SU-DHL-6 (cell line): ENCODE data around the gene MCUR1.
"Not testable (repeated sequence)": the region's sequence is repeated elsewhere in the genome, so short reads cannot be mapped to it uniquely, and the experiment has no call there.

ENCODE experiments used
- H2AFZ ChIP-seq: fragments of 200-600 bp; sonication (generic); 2 replicates; pipeline ENCODE4 v1.6.1; 2014; ENCODE audit warnings: low read depth, mild to moderate bottlenecking, moderate library complexity, mixed read lengths, antibody characterized with exemption, low read length; ENCODE audit not compliant: severe bottlenecking
- H3F3A ChIP-seq: fragments of 200-600 bp; shearing (Covaris generic); 2 replicates; pipeline ENCODE4 v1.6.0; 2016; ENCODE audit warnings: antibody characterized with exemption, mild to moderate bottlenecking; ENCODE audit not compliant: insufficient read depth
- H3K27ac ChIP-seq: fragments of 200-600 bp; sonication (generic); 2 replicates; pipeline ENCODE4 v1.5.1; 2016; ENCODE audit warnings: low read depth, mild to moderate bottlenecking, low read length, moderate library complexity, mixed read lengths
- H3K27me3 ChIP-seq: fragments of 200-600 bp; sonication (generic), shearing (Covaris generic); 2 replicates; pipeline ENCODE4 v1.6.0; 2014; ENCODE audit warnings: mild to moderate bottlenecking, low read length
- H3K36me3 ChIP-seq: fragments of 200-600 bp; sonication (generic); 2 replicates; pipeline ENCODE4 v1.6.1; 2014; ENCODE audit warnings: mild to moderate bottlenecking, low read length, mixed read lengths
- H3K4me2 ChIP-seq: fragments of 300-600, 200-600 bp; shearing (Covaris generic), sonication (generic); 2 replicates; pipeline ENCODE4 v1.6.0; 2014; ENCODE audit warnings: low read length, low read depth, mild to moderate bottlenecking; ENCODE audit not compliant: poor library complexity, severe bottlenecking
- H3K4me3 ChIP-seq: fragments of 200-600 bp; sonication (generic); 2 replicates; pipeline ENCODE4 v1.5.1; 2014; ENCODE audit warnings: antibody characterized with exemption, low read length, mild to moderate bottlenecking, mixed read lengths; ENCODE audit not compliant: insufficient read depth, poor library complexity, severe bottlenecking
- H3K79me2 ChIP-seq: fragments of 200-600 bp; sonication (generic); 2 replicates; pipeline ENCODE4 v1.6.1; 2014; ENCODE audit warnings: mild to moderate bottlenecking, low read length, moderate library complexity; ENCODE audit not compliant: insufficient read depth
- H3K9ac ChIP-seq: fragments of 200-600 bp; sonication (generic); 2 replicates; pipeline ENCODE4 v1.7.0; 2014; ENCODE audit warnings: mild to moderate bottlenecking, low read length
- H3K9me2 ChIP-seq: fragments of 200-600 bp; sonication (generic); replicated peaks from 2 replicates; pipeline ENCODE4 v1.6.1; 2014; ENCODE audit warnings: low read length; ENCODE audit not compliant: insufficient read depth
- H3K9me3 ChIP-seq: fragments of 200-600 bp; sonication (generic); 2 replicates; pipeline ENCODE4 v1.6.1; 2014; ENCODE audit warnings: low read length, mixed read lengths; ENCODE audit not compliant: insufficient read depth
- H4K20me1 ChIP-seq: fragments of 200-600 bp; sonication (generic); 2 replicates; pipeline ENCODE4 v1.6.1; 2014; ENCODE audit warnings: low read depth, mild to moderate bottlenecking, antibody characterized with exemption, low read length, moderate library complexity, mixed read lengths
- EZH2phosphoT487 ChIP-seq: fragments of 200-600 bp; sonication (generic), shearing (Covaris generic); conservative IDR thresholded peaks from 2 replicates; pipeline ENCODE4 v1.6.1; 2018; ENCODE audit warnings: mild to moderate bottlenecking, antibody characterized with exemption, low read length, moderate library complexity, mixed read lengths
- TF ChIP-seq, protein P1 (sequence below): fragments of 200-600 bp; sonication (generic); IDR thresholded peaks from one replicate; pipeline ENCODE4 v1.5.1; 2017; ENCODE audit warnings: antibody characterized with exemption, mild to moderate bottlenecking, low read length, moderate library complexity; ENCODE audit not compliant: insufficient read depth, poor library complexity, severe bottlenecking

MCUR1 gene

DNA sequence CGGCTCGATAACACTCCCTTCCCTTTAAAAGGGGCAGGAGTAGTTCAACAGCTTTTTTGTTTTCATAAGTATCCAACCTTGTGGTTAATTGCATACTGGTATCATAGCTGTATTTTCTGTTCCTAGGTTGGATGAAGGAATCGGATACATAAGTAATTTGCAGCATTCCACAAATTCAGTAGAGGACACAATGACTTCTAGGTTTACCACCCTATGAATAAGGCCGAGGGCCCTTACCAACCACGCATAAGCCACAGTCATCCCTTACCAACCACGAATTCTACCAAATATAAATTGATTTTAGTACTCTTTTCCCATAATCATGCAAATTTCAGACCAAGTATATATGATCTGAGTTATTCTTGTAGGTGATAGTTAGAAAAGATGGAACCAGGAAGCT, 36.3 kb downstream of the MCUR1 start:
- Histone ChIP-seq H3K9ac (no peak overlapping the region), H3K4me3 (no peak overlapping the region), H2AFZ (no peak overlapping the region), H3F3A (no peaks in the 10 kb centered on the region), H3K27me3 (no peaks in the 10 kb centered on the region), H3K4me2 (no peak overlapping the region), H3K79me2 (no peaks in the 10 kb centered on the region), H3K27ac (no peak overlapping the region), H3K36me3 (no peaks in the 10 kb centered on the region), H3K9me2 (no peaks in the 10 kb centered on the region), H4K20me1 (no peaks in the 10 kb centered on the region), H3K9me3 (no peaks in the 10 kb centered on the region)
- TF ChIP-seq, protein P1, sequence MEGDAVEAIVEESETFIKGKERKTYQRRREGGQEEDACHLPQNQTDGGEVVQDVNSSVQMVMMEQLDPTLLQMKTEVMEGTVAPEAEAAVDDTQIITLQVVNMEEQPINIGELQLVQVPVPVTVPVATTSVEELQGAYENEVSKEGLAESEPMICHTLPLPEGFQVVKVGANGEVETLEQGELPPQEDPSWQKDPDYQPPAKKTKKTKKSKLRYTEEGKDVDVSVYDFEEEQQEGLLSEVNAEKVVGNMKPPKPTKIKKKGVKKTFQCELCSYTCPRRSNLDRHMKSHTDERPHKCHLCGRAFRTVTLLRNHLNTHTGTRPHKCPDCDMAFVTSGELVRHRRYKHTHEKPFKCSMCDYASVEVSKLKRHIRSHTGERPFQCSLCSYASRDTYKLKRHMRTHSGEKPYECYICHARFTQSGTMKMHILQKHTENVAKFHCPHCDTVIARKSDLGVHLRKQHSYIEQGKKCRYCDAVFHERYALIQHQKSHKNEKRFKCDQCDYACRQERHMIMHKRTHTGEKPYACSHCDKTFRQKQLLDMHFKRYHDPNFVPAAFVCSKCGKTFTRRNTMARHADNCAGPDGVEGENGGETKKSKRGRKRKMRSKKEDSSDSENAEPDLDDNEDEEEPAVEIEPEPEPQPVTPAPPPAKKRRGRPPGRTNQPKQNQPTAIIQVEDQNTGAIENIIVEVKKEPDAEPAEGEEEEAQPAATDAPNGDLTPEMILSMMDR: no peak
- TF ChIP-seq EZH2phosphoT487: no peak

DNA sequence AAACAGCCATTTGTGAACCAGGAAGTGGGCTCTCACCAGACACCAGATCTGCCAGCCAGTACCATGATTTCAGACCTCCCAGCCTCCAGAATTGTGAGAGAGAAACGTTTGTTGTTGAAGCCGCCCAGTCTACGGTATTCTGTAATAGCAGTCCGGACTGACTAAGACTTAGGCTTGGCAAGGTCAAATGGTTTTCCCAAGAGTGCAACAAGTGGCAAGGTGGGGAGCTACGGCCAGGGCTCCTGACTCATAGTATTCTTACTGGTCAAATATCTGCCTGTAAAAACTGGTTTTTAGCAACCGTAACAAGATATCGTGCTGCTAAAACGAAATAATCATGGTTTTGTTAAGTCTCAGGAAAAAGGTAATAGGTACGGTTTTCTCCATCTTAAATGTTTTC, 37.8 kb downstream of the MCUR1 start:
- TF ChIP-seq, protein P1: no peak
- TF ChIP-seq EZH2phosphoT487: no peak
- H3K9me2 ChIP-seq: no peaks in the 10 kb centered on the region
- H3K27me3 ChIP-seq: no peaks in the 10 kb centered on the region
- H3K9ac ChIP-seq: no peak overlapping the region
- no peaks in the 10 kb centered on the region for H3K9me3 ChIP-seq
- H3K79me2 ChIP-seq: no peaks in the 10 kb centered on the region
- H2AFZ ChIP-seq: no peak overlapping the region
- H3F3A ChIP-seq: no peaks in the 10 kb centered on the region
- no peak overlapping the region for H3K4me2 ChIP-seq
- no peaks in the 10 kb centered on the region for H3K36me3 ChIP-seq
- no peak overlapping the region for H3K4me3 ChIP-seq
- H3K27ac ChIP-seq: no peak overlapping the region
- H4K20me1 ChIP-seq: no peaks in the 10 kb centered on the region

DNA sequence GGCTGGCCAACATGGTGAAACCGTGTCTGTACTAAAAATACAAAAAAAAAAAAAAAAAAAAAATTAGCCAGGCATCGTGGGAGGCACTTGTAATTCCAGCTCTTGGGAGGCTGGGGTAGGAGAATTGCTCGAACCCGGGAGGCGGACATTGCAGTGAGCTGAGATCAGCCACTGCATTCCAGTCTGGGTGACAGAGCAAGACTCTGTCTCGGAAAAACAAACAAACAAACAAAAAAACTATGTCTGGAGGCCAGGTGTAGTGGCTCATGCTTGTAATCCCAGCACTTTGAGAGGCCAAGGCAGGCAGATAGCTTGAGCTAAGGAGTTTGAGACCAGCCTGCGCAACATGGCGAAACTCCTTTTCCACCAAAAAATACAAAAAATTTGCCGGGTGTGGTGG, 38.9 kb downstream of the MCUR1 start:
- H4K20me1 ChIP-seq, H3K9me3 ChIP-seq, H3F3A ChIP-seq, H3K4me3 ChIP-seq, H3K27me3 ChIP-seq, H3K9me2 ChIP-seq, H3K36me3 ChIP-seq, H3K4me2 ChIP-seq, H3K27ac ChIP-seq, H3K79me2 ChIP-seq, H2AFZ ChIP-seq, H3K9ac ChIP-seq: not testable (repeated sequence)

DNA sequence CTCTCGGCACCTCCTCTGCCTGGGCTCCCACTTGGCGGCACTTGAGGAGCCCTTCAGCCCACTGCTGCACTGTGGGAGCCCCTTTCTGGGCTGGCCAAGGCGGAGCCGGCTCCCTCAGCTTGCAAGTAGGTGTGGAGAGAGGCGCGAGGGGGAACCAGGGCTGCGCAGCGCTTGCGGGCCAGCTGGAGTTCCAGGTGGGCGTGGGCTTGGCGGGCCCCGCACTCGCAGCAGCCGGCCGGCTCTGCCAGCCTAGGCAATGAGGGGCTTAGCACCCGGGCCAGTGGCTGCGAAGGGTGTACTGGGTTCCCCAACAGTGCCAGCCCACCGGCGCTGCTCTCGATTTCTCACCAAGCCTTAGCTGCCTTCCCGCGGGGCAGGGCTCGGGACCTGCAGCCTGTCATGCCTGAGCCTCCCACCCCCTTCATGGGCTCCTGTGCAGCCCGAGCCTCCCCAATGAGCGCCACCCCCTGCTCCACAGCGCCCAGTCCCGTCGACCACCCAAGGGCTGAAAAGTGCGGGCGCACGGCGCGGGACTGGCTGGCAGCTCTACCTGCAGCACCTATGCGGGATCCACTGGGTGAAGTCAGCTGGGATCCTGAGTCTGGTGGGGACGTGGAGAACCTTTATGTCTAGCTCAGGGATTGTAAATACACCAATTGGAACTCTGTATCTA, 41.9 kb downstream of the MCUR1 start:
- not testable (repeated sequence) for H3K9me2 ChIP-seq, H3K9me3 ChIP-seq, H3K36me3 ChIP-seq, H4K20me1 ChIP-seq, H3K4me2 ChIP-seq, H2AFZ ChIP-seq, H3K79me2 ChIP-seq, H3K27me3 ChIP-seq, H3K9ac ChIP-seq, H3K4me3 ChIP-seq, H3K27ac ChIP-seq, H3F3A ChIP-seq
